HEK293 (cell line): ENCODE measurements around the gene SLC13A3.

Source experiments
- CTCF ChIA-PET: fragments of 350-600 bp; formaldehyde crosslinking; extraction: SDS; loops from one replicate; lab custom pipeline; 2021; ENCODE audit warnings: antibody characterized with exemption; lab: Yijun Ruan, JAX
- POLR2A ChIA-PET: fragments of 300-600 bp; formaldehyde crosslinking; extraction: SDS; loops from one replicate; lab custom pipeline; 2020; ENCODE audit warnings: antibody characterized with exemption, inconsistent platforms; lab: Yijun Ruan, JAX
- H3K27ac ChIP-seq: fragments of 200-500 bp; sonication (Bioruptor generic); 2 replicates; pipeline ENCODE4 v1.5.1; 2014; ENCODE audit warnings: low read depth, low read length, control low read depth, inconsistent platforms; ENCODE audit errors: extremely low read depth
- H3K36me3 ChIP-seq, 2 experiments: fragments of 200-500 bp in 1 of 2; sonication (Bioruptor generic) in 1 of 2; 1 replicate in 1 of 2; 2 replicates in 1 of 2; pipeline ENCODE4 v1.5.1; 2014 to 2017; ENCODE audit warnings: inconsistent platforms in 2 of 2, low read length in 2 of 2; ENCODE audit not compliant: control insufficient read depth in 2 of 2, insufficient read depth in 1 of 2
- H3K4me1 ChIP-seq: fragments of 200-500 bp; sonication (Bioruptor generic); 2 replicates; pipeline ENCODE4 v1.5.1; 2014; ENCODE audit warnings: mild to moderate bottlenecking, low read length, inconsistent platforms; ENCODE audit not compliant: control insufficient read depth, insufficient read depth
- H3K4me3 ChIP-seq: 2 replicates; pipeline ENCODE4 v1.5.1; 2011; ENCODE audit warnings: low read depth, mild to moderate bottlenecking, control low read depth, low read length, moderate library complexity
- H3K9me3 ChIP-seq: fragments of 200-500 bp; sonication (Bioruptor generic); 2 replicates; pipeline ENCODE4 v1.5.1; 2014; ENCODE audit warnings: low read depth, low read length, inconsistent platforms; ENCODE audit not compliant: control insufficient read depth, insufficient read depth
- BCL11A ChIP-seq: fragments of 450-650 bp; formaldehyde crosslinking; IDR thresholded peaks from 2 replicates; pipeline ENCODE4 v1.5.1; 2016; ENCODE audit warnings: low read depth, missing biosample characterization, missing genetic modification characterization
- MYNN ChIP-seq: fragments of 450-650 bp; formaldehyde crosslinking; IDR thresholded peaks from 2 replicates; pipeline ENCODE4 v1.5.1; 2016; ENCODE audit warnings: missing biosample characterization, missing genetic modification characterization, borderline replicate concordance
- SALL2 ChIP-seq: fragments of 450-650 bp; formaldehyde crosslinking; IDR thresholded peaks from 2 replicates; pipeline ENCODE4 v1.5.0; 2017; ENCODE audit warnings: missing biosample characterization, mild to moderate bottlenecking, missing genetic modification characterization, borderline replicate concordance
- SCRT1 ChIP-seq: fragments of 450-650 bp; formaldehyde crosslinking; IDR thresholded peaks from 2 replicates; pipeline ENCODE4 v1.5.1; 2016; ENCODE audit warnings: missing biosample characterization, missing genetic modification characterization, borderline replicate concordance
- ZBTB1 ChIP-seq: fragments of 450-650 bp; formaldehyde crosslinking; IDR thresholded peaks from 2 replicates; pipeline ENCODE4 v1.5.1; 2016; ENCODE audit warnings: missing biosample characterization, missing genetic modification characterization
- ZNF132 ChIP-seq: fragments of 450-650 bp; formaldehyde crosslinking; IDR thresholded peaks from 2 replicates; pipeline ENCODE4 v1.5.1; 2017; ENCODE audit warnings: missing biosample characterization, missing genetic modification characterization, borderline replicate concordance
- ZNF350 ChIP-seq: fragments of 450-650 bp; formaldehyde crosslinking; IDR thresholded peaks from 2 replicates; pipeline ENCODE4 v1.5.0; 2017; ENCODE audit warnings: missing biosample characterization, mild to moderate bottlenecking, missing genetic modification characterization
- ZNF354C ChIP-seq: fragments of 450-650 bp; formaldehyde crosslinking; IDR thresholded peaks from 2 replicates; pipeline ENCODE4 v1.5.1; 2016; ENCODE audit warnings: missing biosample characterization, missing genetic modification characterization, low read depth, borderline replicate concordance
- ZNF404 ChIP-seq: fragments of 450-650 bp; formaldehyde crosslinking; IDR thresholded peaks from 2 replicates; pipeline ENCODE4 v1.5.1; 2017; ENCODE audit warnings: missing biosample characterization, missing genetic modification characterization
- ZNF521 ChIP-seq: fragments of 450-650 bp; formaldehyde crosslinking; IDR thresholded peaks from 2 replicates; pipeline ENCODE4 v1.5.1; 2017; ENCODE audit warnings: missing biosample characterization, mild to moderate bottlenecking, missing genetic modification characterization
- ZNF530 ChIP-seq: fragments of 450-650 bp; formaldehyde crosslinking; IDR thresholded peaks from 2 replicates; pipeline ENCODE4 v1.5.1; 2016; ENCODE audit warnings: low read depth, missing biosample characterization, missing genetic modification characterization
- ZNF660 ChIP-seq: fragments of 450-650 bp; IDR thresholded peaks from 2 replicates; pipeline ENCODE4 v1.5.1; 2018; ENCODE audit warnings: missing biosample characterization, mild to moderate bottlenecking, missing genetic modification characterization
- ZNF76 ChIP-seq: fragments of 450-650 bp; formaldehyde crosslinking; IDR thresholded peaks from 2 replicates; pipeline ENCODE4; 2016; ENCODE audit warnings: low read depth, missing biosample characterization, missing genetic modification characterization, borderline replicate concordance
- ZNF791 ChIP-seq: fragments of 450-650 bp; formaldehyde crosslinking; IDR thresholded peaks from 2 replicates; pipeline ENCODE4 v1.5.1; 2016; ENCODE audit warnings: missing biosample characterization, missing genetic modification characterization
- TF ChIP-seq, protein P1 (sequence below): fragments of 450-650 bp; formaldehyde crosslinking; IDR thresholded peaks from 2 replicates; pipeline ENCODE4 v1.5.1; 2016; ENCODE audit warnings: missing biosample characterization, missing genetic modification characterization
- TF ChIP-seq, protein P2 (sequence below): fragments of 450-650 bp; formaldehyde crosslinking; IDR thresholded peaks from 2 replicates; pipeline ENCODE4 v1.5.1; 2016; ENCODE audit warnings: missing biosample characterization, missing genetic modification characterization
- TF ChIP-seq, protein P3 (sequence below): fragments of 450-650 bp; formaldehyde crosslinking; conservative IDR thresholded peaks from 2 replicates; pipeline ENCODE4 v1.5.1; 2016; ENCODE audit warnings: low read depth, missing biosample characterization, missing genetic modification characterization
- TF ChIP-seq, protein P4 (sequence below): fragments of 450-650 bp; formaldehyde crosslinking; IDR thresholded peaks from 2 replicates; pipeline ENCODE4 v1.5.1; 2016; ENCODE audit warnings: missing biosample characterization, missing genetic modification characterization

The SLC13A3 gene

DNA sequence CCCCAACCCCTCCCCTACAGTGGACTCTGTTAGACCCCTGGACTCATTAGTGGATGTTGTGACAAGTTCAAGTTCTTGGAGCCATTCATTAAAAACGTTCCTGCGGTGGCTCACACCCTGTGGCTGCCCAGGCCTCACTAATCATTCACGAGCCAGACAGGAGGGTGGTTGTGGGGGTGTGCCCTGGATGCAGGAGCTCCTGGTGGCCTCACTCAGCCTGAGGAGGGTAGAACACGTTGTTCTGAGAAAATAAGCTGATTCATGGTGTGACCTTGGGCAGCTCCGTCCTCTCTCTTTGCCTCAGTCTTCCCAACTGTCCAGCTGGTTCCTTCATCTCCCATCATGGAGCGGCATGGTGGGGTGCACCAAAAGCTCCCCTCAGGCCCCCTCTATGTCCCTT is 16.7 kb downstream of the SLC13A3 start:
- H3K4me3 ChIP-seq, result no peak overlapping the region
- H3K27ac ChIP-seq, result no peak overlapping the region
- no peaks in the 10 kb centered on the region for H3K9me3 ChIP-seq
- TF ChIP-seq ZNF791 (tag by site-specific recombination), result no peak
- no peak for TF ChIP-seq ZNF660
- no peak for TF ChIP-seq ZBTB1 (tag by site-specific recombination)
- TF ChIP-seq ZNF521 (tag by site-specific recombination), result no peak
- TF ChIP-seq, protein P1, sequence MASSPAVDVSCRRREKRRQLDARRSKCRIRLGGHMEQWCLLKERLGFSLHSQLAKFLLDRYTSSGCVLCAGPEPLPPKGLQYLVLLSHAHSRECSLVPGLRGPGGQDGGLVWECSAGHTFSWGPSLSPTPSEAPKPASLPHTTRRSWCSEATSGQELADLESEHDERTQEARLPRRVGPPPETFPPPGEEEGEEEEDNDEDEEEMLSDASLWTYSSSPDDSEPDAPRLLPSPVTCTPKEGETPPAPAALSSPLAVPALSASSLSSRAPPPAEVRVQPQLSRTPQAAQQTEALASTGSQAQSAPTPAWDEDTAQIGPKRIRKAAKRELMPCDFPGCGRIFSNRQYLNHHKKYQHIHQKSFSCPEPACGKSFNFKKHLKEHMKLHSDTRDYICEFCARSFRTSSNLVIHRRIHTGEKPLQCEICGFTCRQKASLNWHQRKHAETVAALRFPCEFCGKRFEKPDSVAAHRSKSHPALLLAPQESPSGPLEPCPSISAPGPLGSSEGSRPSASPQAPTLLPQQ (tag by site-specific recombination), result no peak
- TF ChIP-seq, all 188 proteins: peak for 0
- POLR2A ChIA-PET, result no interaction called here
- Histone ChIP-seq H3K36me3 (no peaks in the 10 kb centered on the region), H3K4me1 (no peaks in the 10 kb centered on the region)
- CTCF ChIA-PET, result no interaction called here

DNA sequence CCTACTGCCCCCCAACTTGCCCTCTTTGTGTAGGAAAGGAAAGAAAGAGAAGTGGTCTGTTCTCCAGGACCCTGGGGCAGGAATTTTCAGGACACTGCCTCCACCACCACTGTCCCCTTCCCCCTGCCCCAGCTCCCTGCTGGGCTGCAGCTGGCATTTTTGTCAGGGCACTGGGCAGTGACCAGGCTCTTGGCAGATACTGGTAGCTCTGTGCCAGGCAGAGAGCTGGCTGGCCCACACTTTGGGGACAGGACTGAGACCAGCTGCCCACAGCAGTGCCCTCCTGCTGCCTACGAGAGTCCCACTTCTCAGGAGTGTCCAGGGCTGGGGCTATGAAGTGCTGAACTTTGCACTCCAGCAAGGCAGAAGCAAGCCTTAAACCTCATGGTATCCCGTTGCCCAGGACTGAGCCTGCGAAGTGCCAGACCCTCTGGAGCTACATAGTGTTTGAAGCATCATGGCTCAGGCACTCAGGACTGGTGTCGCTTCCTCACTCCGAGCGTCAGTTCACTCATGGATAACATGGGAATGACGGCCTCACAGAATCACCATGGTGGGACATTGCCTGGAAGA is 19.3 kb downstream of the SLC13A3 start:
- no peak overlapping the region for H3K27ac ChIP-seq
- POLR2A ChIA-PET, result no interaction called here
- H3K9me3 ChIP-seq, result no peaks in the 10 kb centered on the region
- TF ChIP-seq MYNN (tag by site-specific recombination), result no peak
- TF ChIP-seq ZNF530 (tag by site-specific recombination), result no peak
- TF ChIP-seq, protein P2, sequence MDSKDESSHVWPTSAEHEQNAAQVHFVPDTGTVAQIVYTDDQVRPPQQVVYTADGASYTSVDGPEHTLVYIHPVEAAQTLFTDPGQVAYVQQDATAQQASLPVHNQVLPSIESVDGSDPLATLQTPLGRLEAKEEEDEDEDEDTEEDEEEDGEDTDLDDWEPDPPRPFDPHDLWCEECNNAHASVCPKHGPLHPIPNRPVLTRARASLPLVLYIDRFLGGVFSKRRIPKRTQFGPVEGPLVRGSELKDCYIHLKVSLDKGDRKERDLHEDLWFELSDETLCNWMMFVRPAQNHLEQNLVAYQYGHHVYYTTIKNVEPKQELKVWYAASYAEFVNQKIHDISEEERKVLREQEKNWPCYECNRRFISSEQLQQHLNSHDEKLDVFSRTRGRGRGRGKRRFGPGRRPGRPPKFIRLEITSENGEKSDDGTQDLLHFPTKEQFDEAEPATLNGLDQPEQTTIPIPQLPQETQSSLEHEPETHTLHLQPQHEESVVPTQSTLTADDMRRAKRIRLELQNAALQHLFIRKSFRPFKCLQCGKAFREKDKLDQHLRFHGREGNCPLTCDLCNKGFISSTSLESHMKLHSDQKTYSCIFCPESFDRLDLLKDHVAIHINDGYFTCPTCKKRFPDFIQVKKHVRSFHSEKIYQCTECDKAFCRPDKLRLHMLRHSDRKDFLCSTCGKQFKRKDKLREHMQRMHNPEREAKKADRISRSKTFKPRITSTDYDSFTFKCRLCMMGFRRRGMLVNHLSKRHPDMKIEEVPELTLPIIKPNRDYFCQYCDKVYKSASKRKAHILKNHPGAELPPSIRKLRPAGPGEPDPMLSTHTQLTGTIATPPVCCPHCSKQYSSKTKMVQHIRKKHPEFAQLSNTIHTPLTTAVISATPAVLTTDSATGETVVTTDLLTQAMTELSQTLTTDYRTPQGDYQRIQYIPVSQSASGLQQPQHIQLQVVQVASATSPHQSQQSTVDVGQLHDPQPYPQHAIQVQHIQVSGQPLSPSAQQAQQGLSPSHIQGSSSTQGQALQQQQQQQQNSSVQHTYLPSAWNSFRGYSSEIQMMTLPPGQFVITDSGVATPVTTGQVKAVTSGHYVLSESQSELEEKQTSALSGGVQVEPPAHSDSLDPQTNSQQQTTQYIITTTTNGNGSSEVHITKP (tag by site-specific recombination), result no peak
- no peak for TF ChIP-seq ZNF76
- TF ChIP-seq ZNF350 (tag by site-specific recombination), result no peak
- TF ChIP-seq, all 188 proteins: peak for 0
- H3K4me1 ChIP-seq, result no peaks in the 10 kb centered on the region
- H3K36me3 ChIP-seq, result no peaks in the 10 kb centered on the region
- CTCF ChIA-PET, result interaction anchor here (0.7 to 1.0 kb wide), 2 partner anchors 58 to 71 kb away, joined by 3 to 5 read pairs; no protein-coding TSS in a partner anchor
- no peak overlapping the region for H3K4me3 ChIP-seq

DNA sequence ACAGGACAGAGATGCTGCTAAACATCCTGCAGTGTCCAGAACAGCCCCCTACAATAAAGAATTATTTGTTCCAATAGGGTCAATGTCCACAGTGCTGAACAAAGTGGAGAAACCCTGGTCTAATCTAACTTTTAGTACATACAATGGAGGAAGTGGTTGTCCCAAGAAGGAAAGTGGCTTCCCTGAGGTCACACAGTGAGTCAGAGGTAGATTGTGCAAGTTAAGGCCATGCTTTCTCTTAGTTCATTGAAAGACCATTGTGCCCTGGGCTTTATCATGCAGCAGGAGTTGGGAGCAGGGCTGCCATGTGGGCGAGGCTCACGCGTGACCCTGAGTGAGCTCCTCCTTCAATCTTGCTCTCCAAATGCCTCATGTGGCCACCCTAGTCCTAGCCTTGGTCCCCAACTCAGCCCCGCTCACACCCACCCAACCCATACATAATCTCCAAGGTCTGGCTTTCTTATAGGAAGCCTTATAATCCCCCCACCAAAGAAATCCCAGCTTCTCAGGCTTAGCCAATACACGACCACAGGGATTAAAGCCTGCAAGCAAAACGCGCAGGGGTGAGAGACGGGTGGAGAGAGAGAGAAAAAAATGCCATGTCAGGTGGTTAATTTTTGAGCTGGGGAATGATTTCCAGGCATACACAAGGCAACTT is 19.9 kb downstream of the SLC13A3 start:
- ChIA-PET CTCF (interaction anchor here (1.0 kb wide), 1 partner anchor 58 kb away, joined by 3 read pairs; no protein-coding TSS in a partner anchor), POLR2A (no interaction called here)
- Histone ChIP-seq H3K4me1 (no peaks in the 10 kb centered on the region), H3K9me3 (no peaks in the 10 kb centered on the region), H3K36me3 (no peaks in the 10 kb centered on the region), H3K27ac (no peak overlapping the region), H3K4me3 (no peak overlapping the region)
- TF ChIP-seq SALL2 (no peak), ZNF76 (no peak), ZNF354C (no peak), BCL11A (tag by site-specific recombination) (no peak), ZNF132 (tag by site-specific recombination) (no peak), SCRT1 (no peak), ZNF404 (tag by site-specific recombination) (no peak)
- TF ChIP-seq, protein P3, sequence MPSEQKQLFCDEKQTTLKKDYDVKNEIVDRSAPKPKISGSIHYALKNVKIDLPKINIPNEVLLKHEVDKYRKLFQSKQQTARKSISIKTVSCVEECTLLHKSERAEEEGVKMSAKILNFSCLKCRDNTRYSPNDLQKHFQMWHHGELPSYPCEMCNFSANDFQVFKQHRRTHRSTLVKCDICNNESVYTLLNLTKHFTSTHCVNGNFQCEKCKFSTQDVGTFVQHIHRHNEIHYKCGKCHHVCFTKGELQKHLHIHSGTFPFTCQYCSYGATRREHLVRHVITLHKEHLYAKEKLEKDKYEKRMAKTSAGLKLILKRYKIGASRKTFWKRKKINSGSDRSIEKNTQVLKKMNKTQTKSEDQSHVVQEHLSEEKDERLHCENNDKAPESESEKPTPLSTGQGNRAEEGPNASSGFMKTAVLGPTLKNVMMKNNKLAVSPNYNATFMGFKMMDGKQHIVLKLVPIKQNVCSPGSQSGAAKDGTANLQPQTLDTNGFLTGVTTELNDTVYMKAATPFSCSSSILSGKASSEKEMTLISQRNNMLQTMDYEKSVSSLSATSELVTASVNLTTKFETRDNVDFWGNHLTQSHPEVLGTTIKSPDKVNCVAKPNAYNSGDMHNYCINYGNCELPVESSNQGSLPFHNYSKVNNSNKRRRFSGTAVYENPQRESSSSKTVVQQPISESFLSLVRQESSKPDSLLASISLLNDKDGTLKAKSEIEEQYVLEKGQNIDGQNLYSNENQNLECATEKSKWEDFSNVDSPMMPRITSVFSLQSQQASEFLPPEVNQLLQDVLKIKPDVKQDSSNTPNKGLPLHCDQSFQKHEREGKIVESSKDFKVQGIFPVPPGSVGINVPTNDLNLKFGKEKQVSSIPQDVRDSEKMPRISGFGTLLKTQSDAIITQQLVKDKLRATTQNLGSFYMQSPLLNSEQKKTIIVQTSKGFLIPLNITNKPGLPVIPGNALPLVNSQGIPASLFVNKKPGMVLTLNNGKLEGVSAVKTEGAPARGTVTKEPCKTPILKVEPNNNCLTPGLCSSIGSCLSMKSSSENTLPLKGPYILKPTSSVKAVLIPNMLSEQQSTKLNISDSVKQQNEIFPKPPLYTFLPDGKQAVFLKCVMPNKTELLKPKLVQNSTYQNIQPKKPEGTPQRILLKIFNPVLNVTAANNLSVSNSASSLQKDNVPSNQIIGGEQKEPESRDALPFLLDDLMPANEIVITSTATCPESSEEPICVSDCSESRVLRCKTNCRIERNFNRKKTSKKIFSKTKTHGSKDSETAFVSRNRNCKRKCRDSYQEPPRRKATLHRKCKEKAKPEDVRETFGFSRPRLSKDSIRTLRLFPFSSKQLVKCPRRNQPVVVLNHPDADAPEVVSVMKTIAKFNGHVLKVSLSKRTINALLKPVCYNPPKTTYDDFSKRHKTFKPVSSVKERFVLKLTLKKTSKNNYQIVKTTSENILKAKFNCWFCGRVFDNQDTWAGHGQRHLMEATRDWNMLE, result no peak
- TF ChIP-seq, protein P4, sequence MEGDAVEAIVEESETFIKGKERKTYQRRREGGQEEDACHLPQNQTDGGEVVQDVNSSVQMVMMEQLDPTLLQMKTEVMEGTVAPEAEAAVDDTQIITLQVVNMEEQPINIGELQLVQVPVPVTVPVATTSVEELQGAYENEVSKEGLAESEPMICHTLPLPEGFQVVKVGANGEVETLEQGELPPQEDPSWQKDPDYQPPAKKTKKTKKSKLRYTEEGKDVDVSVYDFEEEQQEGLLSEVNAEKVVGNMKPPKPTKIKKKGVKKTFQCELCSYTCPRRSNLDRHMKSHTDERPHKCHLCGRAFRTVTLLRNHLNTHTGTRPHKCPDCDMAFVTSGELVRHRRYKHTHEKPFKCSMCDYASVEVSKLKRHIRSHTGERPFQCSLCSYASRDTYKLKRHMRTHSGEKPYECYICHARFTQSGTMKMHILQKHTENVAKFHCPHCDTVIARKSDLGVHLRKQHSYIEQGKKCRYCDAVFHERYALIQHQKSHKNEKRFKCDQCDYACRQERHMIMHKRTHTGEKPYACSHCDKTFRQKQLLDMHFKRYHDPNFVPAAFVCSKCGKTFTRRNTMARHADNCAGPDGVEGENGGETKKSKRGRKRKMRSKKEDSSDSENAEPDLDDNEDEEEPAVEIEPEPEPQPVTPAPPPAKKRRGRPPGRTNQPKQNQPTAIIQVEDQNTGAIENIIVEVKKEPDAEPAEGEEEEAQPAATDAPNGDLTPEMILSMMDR, result no peak
